HEK293 (cell line): Measurements from ENCODE around the gene LIMK2.

Source experiments
- ZNF184 ChIP-seq: fragments of 450-650 bp; IDR thresholded peaks from 2 replicates; pipeline ENCODE4 v1.5.1; 2018; ENCODE audit warnings: missing biosample characterization, mild to moderate bottlenecking, missing genetic modification characterization
- ZNF658 ChIP-seq: fragments of 450-650 bp; formaldehyde crosslinking; IDR thresholded peaks from 2 replicates; pipeline ENCODE4; 2016; ENCODE audit warnings: missing biosample characterization, missing genetic modification characterization
- ZNF777 ChIP-seq: fragments of 450-650 bp; formaldehyde crosslinking; IDR thresholded peaks from 2 replicates; pipeline ENCODE4 v1.5.1; 2017; ENCODE audit warnings: missing biosample characterization, missing genetic modification characterization, borderline replicate concordance

GRCh38 chr22:31302537-31302936, 90.4 kb downstream of the LIMK2 start:
- TF ChIP-seq ZNF777 (tag by site-specific recombination): no peak
- TF ChIP-seq ZNF658: no peak
- no peak for TF ChIP-seq ZNF184 (tag by site-specific recombination)
